Measurements from ENCODE around the gene C6orf141.
"Not testable (repeated sequence)": the region's sequence is repeated elsewhere in the genome, so short reads cannot be mapped to it uniquely, and the experiment has no call there.

Gene C6orf141

GRCh38 chr6:49570474-49571079 lies 20.1 kb downstream of the C6orf141 start:
- DNase-seq (ENCODE audit: low read depth, low spot score): no peak

GRCh38 chr6:49576618-49577017 lies 26.1 kb downstream of the C6orf141 start:
- DNase-seq (ENCODE audit: low read depth, low spot score): no peak

- DNase-seq (ENCODE audit: low read depth, low spot score): no peak
Measured at GRCh38 chr6:49579649-49580048, 29.2 kb downstream of the C6orf141 start.

- DNase-seq (ENCODE audit: low read depth, low spot score): no peak
Measured at GRCh38 chr6:49582529-49582928, 32.1 kb downstream of the C6orf141 start.

- not testable (repeated sequence) for DNase-seq (ENCODE audit: low read depth, low spot score)
Measured at GRCh38 chr6:49587262-49587661, 36.8 kb downstream of the C6orf141 start.

Data from brain pericyte (primary cell).